ENCODE measurements around the gene HNRNPUL1. TPM values are rescaled to one million over a fixed set of nuclear protein-coding genes. Genes with fewer than 3 reads are reported as not detected.

Gene HNRNPUL1
- total RNA-seq, 1 experiment from 2014 or later, result 274 TPM

DNA sequence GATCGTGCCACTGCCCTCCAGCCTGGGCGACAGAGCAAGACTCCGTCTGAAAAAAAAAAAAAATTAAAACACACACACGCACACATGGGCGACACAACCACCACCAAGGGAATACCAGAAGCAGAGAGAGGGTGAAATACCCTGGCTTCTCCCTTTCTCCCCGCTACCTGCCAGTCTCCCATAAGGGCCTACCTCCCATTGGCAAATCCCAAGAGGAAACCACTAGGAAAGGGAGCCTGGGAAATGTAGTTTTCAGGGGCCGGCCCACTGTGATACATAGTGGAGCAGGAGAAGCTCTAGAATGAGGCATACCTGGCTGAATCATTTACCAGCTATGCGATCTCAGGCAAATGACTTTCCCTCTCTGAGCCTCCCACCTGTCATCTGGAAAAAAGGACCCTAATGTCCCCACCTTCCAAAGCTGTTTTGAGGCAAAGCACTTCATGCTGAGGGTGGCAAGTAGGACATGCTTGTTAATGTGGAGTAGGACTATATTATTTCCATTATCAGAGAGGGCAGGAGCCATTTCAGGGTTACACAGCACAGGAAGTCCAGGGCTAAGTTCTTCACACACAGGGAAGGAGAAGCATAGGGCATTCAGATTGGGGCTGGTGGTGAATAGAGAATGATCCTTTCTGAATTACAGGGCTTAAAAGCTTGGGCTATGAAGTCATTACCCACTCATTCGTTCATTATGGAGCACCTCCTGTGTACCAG is 14.3 kb upstream of the HNRNPUL1 start:
- H3K36me3 ChIP-seq, result peaks cover 43% of the 10 kb centered on the region

DNA sequence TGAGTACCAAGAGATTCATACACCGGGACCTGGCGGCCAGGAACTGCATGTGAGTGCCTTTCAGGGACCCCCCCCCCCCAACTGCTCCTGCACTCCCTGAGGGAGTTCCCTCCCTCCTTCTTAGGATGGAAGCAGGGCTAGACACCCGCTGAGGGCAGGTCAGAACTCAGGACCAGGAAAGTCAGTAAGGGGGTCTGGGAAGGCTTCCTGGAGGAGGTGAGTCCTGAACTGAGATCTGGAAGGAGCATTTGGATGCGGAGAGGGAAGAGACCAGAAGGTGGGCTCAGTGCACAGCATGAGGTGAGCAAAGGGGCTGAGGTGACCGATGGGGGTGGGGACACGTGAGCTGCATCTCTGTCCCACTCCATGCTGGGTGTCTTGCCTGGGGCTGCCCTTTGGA is 10.5 kb upstream of the HNRNPUL1 start:
- Histone ChIP-seq H3K36me3 (peaks cover 40% of the 10 kb centered on the region), H3K27me3 (no peaks in the 10 kb centered on the region), H3K4me1 (no peaks in the 10 kb centered on the region), H3K27ac (no peak overlapping the region), H3K4me3 (no peak overlapping the region), H3K9me3 (replicated peaks) (no peaks in the 10 kb centered on the region)
- no peak for DNase-seq

More for the DNA sequence above, 14.3 kb upstream of the HNRNPUL1 start:
- H3K27me3 ChIP-seq, result no peaks in the 10 kb centered on the region
- no peaks in the 10 kb centered on the region for H3K4me1 ChIP-seq
- H3K9me3 ChIP-seq (replicated peaks), result no peaks in the 10 kb centered on the region
- DNase-seq, result no peak
- H3K4me3 ChIP-seq, result no peak overlapping the region
- H3K27ac ChIP-seq, result no peak overlapping the region

DNA sequence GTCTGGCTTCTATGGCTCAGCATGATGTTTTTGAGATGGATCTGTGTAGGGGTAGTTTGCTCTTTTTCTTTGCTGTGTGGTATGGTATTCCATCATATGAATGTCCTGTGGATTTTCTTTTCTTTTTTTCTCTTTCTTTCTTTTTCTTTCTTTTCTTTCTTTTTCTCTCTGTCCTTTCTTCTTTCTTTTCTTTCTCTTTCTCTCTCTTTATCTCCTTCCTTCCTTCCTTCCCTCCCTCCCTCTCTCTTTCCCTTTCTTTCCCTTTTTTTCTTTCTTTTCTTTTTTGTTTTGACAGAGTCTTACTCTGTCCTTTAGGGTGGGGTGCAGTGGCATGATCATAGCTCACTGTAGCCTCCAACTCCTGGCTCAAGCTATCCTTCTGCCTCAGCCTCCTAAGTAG is 9.0 kb upstream of the HNRNPUL1 start:
- no peak for DNase-seq
- Histone ChIP-seq H3K27me3 (no peaks in the 10 kb centered on the region), H3K36me3 (peaks cover 35% of the 10 kb centered on the region), H3K9me3 (replicated peaks) (no peaks in the 10 kb centered on the region), H3K27ac (no peak overlapping the region), H3K4me3 (no peak overlapping the region), H3K4me1 (no peaks in the 10 kb centered on the region)

DNA sequence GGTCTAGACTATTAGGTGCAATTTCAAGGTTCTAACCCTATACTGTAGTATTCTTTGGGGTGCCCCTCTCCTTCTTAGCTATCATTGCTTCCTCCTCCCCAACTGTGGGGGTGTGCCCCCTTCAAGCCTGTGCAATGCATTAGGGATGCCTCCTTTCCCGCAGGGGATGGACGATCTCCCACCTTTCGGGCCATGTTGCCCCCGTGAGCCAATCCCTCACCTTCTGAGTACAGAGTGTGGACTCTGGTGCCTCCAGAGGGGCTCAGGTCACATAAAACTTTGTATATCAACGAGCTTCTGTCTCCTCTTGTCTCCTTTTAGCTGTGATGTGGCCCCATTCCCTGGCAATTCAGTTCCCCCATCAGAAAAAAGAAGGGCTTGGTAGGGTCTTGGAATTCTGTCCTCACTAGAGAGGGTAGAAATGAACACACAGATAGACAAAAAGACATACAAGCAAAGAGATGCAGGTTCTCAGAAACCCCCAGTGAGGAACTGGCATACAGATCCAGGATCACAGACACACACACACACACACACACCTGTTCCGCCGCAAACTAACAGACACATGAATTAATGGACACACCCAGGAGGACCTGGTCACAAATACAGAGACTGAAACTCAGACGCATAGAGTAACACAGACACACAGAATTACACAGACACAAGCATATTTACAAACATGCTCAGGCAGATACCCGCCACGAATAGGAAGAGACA is 2.5 kb upstream of the HNRNPUL1 start:
- H3K27me3 ChIP-seq, result no peaks in the 10 kb centered on the region
- H3K4me3 ChIP-seq, result peak overlapping the region; percentile 61

DNA sequence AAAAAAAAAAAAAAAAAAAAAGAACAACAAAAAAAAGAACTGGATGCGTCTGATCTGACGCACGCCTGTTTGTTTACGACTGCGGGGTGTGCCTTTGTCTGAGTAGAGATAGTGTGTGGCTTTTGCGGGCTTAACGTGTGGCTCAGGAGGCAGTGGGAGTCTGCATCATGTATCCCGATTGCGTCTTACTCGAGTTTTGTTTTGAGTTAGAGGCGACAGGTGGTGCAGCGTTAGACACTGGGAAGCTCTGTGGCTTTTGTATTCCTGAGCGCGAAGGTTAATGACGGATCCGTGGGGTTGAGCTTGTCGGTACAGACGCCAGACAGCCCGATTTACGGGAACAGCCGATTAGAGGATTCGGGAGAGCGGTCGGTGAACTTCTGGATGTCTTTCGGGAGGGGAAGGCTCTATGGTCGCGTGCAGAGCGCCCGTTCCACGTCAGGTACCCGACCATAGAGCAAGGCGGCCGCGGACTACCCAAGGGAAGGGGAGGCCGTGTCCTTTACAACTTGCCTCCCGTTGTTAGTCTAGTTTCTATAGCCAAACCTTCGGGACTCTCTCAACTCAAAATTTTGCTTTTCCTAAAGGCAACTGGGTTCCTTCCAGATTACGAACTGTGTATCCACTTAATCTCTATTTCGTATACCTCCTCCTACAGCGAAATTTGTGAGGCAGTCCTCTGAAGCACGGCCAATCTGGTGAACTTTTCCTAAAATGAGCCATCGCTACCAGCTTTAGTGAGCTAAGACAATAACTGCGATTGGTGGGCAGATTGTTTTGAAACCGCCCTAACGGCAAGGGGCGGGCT is 926 bp upstream of the HNRNPUL1 start:
- H3K36me3 ChIP-seq, result peaks cover 13% of the 10 kb centered on the region
- no peaks in the 10 kb centered on the region for H3K4me1 ChIP-seq
- H3K9me3 ChIP-seq (replicated peaks), result no peaks in the 10 kb centered on the region
- H3K27me3 ChIP-seq, result no peaks in the 10 kb centered on the region
- H3K27ac ChIP-seq, result peak overlapping the region; percentile 94
- peak; percentile 74 to 87 for DNase-seq
- H3K4me3 ChIP-seq, result peak overlapping the region; percentile 61

More for the DNA sequence above, 2.5 kb upstream of the HNRNPUL1 start:
- Histone ChIP-seq H3K27ac (no peak overlapping the region), H3K36me3 (peaks cover 8% of the 10 kb centered on the region), H3K9me3 (replicated peaks) (no peaks in the 10 kb centered on the region), H3K4me1 (no peaks in the 10 kb centered on the region)
- no peak for DNase-seq

DNA sequence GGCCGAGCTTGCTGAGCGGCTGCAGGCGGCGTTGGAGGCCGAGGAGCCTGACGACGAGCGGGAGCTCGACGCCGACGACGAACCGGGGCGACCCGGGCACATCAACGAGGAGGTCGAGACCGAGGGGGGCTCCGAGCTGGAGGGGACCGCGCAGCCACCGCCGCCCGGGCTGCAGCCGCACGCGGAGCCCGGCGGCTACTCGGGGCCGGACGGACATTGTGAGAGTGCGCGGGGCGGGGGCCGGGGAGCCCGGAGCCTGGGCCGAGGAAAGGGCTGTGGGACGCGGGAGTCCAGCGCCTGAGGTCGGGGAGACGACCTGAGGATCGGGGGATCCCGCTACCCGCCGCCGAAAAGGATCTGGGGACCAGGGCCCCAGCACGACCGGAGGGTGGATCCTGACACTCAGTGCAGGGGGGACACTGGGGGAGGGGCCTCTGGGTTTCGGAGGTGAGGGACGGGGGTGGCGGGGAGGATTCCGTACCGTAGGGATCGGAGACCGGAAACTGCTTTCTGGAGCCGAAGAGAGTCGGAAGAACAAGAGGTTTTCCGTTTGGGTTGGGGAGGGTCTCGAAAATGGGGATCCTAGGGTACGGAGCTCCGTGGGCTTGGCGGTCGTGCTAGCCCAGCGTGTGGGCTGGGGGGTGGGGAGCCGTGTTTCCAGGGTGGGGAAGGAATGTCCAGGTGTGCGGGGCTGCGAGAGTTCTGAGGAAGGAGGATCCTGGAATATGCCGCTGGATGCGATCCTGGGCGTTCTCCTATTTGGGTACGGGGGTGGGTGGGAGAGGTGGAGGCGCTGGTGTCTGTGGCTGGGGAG is 616 bp downstream of the HNRNPUL1 start:
- H3K27ac ChIP-seq, result peak overlapping the region; percentile 100
- DNase-seq, result peak; percentile 82 to 85
- no peaks in the 10 kb centered on the region for H3K9me3 ChIP-seq (replicated peaks)

DNA sequence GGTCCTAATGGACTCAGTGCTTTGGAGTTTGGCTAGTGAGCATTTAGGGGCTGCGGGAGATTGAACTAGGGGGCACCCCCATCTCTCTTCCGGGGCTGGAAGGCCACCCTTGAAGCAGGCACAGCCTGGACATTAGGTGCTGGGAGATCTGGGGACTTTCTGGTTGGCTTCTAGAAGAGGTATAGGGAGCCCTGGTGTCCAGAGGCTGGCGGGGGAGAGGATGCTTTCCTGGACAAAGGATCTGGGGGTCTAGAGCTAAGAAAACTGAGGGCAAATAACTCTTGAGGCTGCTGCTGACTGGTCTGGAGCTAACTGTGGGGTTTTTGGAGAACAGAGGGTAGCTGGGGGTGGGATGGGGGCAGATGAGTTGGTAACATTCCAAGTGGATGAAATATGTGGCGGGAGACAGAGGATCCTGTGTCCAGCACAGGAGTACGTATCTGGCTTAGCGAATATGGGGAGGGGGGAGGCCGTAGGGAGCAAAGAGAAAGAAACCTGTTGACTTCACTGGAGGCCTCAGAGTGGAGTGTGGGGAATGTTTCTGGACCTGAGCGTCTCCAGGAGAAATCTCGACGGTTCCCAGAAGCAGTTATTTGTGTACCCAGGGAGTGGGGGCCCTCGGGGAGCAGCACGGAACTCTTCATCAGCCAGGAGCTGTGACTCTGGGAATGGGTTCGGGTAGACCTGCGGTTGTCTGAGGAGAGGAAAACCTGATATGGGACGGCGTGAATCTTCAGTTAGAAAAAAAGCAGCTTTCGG is 1.4 kb downstream of the HNRNPUL1 start:
- no peaks in the 10 kb centered on the region for H3K4me1 ChIP-seq
- DNase-seq, result peak; percentile 41 to 60
- H3K36me3 ChIP-seq, result peaks cover 30% of the 10 kb centered on the region
- H3K27me3 ChIP-seq, result no peaks in the 10 kb centered on the region
- no peaks in the 10 kb centered on the region for H3K9me3 ChIP-seq (replicated peaks)
- peak overlapping the region; percentile 95 for H3K4me3 ChIP-seq
- peak overlapping the region; percentile 100 for H3K27ac ChIP-seq

More for the DNA sequence above, 616 bp downstream of the HNRNPUL1 start:
- Histone ChIP-seq H3K4me1 (no peaks in the 10 kb centered on the region), H3K4me3 (peak overlapping the region; percentile 95), H3K27me3 (no peaks in the 10 kb centered on the region), H3K36me3 (peaks cover 24% of the 10 kb centered on the region)

DNA sequence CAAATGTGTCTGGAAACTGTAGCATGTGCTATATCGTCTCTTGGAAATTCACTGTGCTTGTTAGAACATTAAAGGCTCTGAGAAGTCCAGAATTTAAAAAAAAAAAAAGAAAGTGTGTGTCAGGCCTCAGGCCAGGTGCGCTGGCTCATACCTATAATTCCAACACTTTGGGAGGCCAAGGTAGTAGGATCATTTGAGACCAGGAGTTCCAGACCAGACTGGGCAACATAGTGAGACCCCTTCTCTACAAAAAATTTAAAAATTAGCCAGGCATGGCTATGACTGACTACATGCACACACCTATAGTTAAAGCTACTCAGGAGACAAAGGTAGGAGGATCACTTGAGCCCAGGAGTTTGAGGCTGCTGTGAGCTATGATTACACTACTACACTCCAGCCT is 4.9 kb downstream of the HNRNPUL1 start:
- no peak overlapping the region for H3K4me3 ChIP-seq
- no peaks in the 10 kb centered on the region for H3K9me3 ChIP-seq (replicated peaks)
- no peak overlapping the region for H3K27ac ChIP-seq

DNA sequence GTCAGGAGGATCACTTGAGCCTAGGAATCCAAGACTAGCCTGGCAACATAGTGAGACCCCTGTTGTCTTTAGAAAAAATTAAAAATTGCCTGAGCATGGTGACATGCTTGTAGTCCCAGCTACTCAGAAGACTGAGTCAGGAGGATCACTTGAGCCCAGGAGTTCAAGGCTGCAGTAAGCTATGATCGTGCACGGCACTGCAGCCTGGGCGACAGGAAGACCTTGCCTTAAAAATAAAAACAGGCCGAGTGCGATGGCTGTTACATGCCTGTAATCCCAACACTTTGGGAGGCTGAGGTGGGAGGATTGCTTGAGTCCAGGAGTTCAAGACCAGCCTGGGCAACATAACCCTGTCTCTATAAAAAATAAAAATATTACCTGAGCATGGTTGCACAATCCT is 5.4 kb downstream of the HNRNPUL1 start:
- Histone ChIP-seq H3K4me1 (no peaks in the 10 kb centered on the region), H3K27ac (no peak overlapping the region), H3K4me3 (no peak overlapping the region), H3K9me3 (replicated peaks) (no peaks in the 10 kb centered on the region), H3K36me3 (peaks cover 70% of the 10 kb centered on the region), H3K27me3 (no peaks in the 10 kb centered on the region)
- DNase-seq, result no peak

More for the DNA sequence above, 4.9 kb downstream of the HNRNPUL1 start:
- H3K36me3 ChIP-seq, result peaks cover 65% of the 10 kb centered on the region
- H3K27me3 ChIP-seq, result no peaks in the 10 kb centered on the region
- H3K4me1 ChIP-seq, result no peaks in the 10 kb centered on the region
- no peak for DNase-seq

DNA sequence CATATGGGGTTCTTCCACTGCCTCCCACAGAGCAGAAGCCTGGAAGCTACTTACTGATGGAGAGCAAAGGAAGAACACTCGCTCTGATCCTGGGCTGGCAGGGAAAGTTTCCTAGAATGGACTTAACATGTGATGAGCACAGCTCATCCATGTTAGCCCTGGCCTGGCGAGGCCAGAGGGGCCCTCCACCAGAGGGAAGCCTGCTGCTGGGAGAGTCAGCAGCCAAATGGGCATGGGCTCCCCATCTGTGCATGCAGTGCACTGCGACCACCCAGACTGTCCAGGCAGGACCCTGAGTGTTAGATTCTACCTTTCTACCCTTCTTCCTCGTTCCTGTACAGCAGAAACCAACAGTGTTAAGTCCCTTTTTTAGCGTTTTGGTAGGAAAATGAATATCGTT is 8.9 kb downstream of the HNRNPUL1 start:
- Histone ChIP-seq H3K4me1 (no peaks in the 10 kb centered on the region), H3K27me3 (no peaks in the 10 kb centered on the region), H3K9me3 (replicated peaks) (no peaks in the 10 kb centered on the region), H3K4me3 (no peak overlapping the region), H3K27ac (no peak overlapping the region), H3K36me3 (peaks cover 97% of the 10 kb centered on the region)
- DNase-seq, result no peak

DNA sequence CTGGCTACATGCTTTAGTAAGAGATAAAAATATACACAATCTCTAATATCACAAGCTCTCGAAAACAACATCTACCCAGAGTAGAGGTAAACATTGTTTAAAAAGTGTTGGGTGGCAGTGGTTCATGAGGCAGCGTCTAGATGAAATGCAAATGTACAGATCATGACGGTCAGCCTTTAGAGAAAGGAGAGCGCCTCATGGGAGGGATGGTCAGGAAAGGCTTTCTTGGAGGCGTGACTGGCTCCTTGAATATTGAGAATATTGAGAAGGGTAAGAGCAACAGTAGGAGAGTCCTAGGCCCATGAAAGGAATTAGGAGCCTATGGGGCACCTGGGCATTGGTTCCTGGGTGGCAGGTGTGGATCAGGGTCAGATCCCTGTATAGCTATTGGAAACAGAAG is 10.6 kb downstream of the HNRNPUL1 start:
- Histone ChIP-seq H3K27ac (no peak overlapping the region), H3K9me3 (replicated peaks) (no peaks in the 10 kb centered on the region), H3K4me1 (no peaks in the 10 kb centered on the region), H3K36me3 (peaks cover 98% of the 10 kb centered on the region), H3K4me3 (no peak overlapping the region), H3K27me3 (no peaks in the 10 kb centered on the region)
- DNase-seq, result no peak

DNA sequence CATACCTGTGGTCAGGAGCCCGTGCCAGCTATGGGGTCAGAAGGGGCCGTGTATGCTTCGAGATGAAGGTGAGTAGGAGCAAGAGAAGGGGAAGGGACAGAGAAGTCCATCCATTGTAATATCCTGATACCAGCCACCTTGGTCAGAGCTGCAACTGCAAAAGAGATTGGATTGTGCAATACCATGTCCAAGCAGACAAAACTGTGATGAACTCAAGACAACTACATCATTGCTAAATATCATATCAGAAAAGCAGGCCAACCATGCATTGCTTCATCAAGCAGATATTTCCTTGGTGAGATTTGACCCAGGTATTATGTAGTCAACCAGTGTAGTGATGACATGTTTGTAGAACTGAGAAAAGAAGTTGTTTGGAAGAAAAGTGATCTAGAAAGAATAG is 12.1 kb downstream of the HNRNPUL1 start:
- Histone ChIP-seq H3K27ac (no peak overlapping the region), H3K4me1 (no peaks in the 10 kb centered on the region), H3K27me3 (no peaks in the 10 kb centered on the region), H3K9me3 (replicated peaks) (no peaks in the 10 kb centered on the region), H3K36me3 (peaks cover 100% of the 10 kb centered on the region), H3K4me3 (no peak overlapping the region)
- DNase-seq, result no peak

DNA sequence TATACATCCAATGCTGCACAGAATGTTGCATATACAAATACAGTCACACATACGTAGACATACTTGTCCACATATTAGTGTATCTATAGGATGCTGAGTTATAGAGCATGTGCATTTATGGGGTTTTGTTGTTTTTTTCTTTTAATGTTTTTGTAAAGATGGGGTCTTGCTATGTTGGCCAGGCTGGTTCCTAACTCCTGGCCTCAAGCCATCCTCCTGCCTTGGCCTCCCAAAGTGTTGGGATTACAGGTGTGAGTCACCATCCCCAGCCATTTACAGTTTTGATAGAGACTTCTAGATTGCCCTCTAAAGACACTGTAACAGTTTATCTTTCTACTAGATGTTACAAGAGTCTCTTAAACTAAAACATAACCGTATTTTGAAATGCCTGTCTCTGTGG is 14.3 kb downstream of the HNRNPUL1 start:
- Histone ChIP-seq H3K27me3 (no peaks in the 10 kb centered on the region), H3K36me3 (peaks cover 98% of the 10 kb centered on the region), H3K27ac (no peak overlapping the region), H3K9me3 (replicated peaks) (no peaks in the 10 kb centered on the region), H3K4me1 (no peaks in the 10 kb centered on the region), H3K4me3 (no peak overlapping the region)
- no peak for DNase-seq

Data from SJCRH30 (cell line).